Ramos (cell line): Measurements from ENCODE around the gene CCDC158.

Experiments
- in situ Hi-C: fragments of 300-500 bp; cut with MboI; formaldehyde crosslinking; loops from one replicate; pipeline ENCODE4 v1.14.3; 2022; ENCODE audit warnings: low sequenced_read_pairs; ENCODE audit not compliant: unreplicated experiment

The CCDC158 gene

GRCh38 chr4:76315267-76315918 is 105.5 kb downstream of the CCDC158 start:
- in situ Hi-C loops, result no loop called here

- in situ Hi-C loops, result no loop called here
Measured at GRCh38 chr4:76313547-76313946, 107.4 kb downstream of the CCDC158 start.

- in situ Hi-C loops, result no loop called here
Measured at GRCh38 chr4:76312457-76312856, 108.5 kb downstream of the CCDC158 start.

GRCh38 chr4:76311896-76312331 is 109.0 kb downstream of the CCDC158 start:
- in situ Hi-C loops, result no loop called here

- in situ Hi-C loops, result no loop called here
Measured at GRCh38 chr4:76310683-76311082, 110.3 kb downstream of the CCDC158 start.

GRCh38 chr4:76309939-76310550 is 110.9 kb downstream of the CCDC158 start:
- in situ Hi-C loops, result no loop called here

GRCh38 chr4:76308548-76308947 is 112.4 kb downstream of the CCDC158 start:
- in situ Hi-C loops, result no loop called here

GRCh38 chr4:76307660-76308014 is 113.3 kb downstream of the CCDC158 start:
- in situ Hi-C loops, result no loop called here

GRCh38 chr4:76306882-76307659 is 113.9 kb downstream of the CCDC158 start:
- in situ Hi-C loops, result no loop called here

GRCh38 chr4:76305971-76306881 is 114.7 kb downstream of the CCDC158 start, which contains the start of gene STBD1:
Gene STBD1 (plus strand): TSS chr4:76306733. CDS start chr4:76306770, 37 bp downstream.
- in situ Hi-C loops, result no loop called here

GRCh38 chr4:76305033-76305687 is 115.8 kb downstream of the CCDC158 start:
- in situ Hi-C loops, result no loop called here

GRCh38 chr4:76302826-76303438 is 118.0 kb downstream of the CCDC158 start:
- in situ Hi-C loops, result no loop called here

- in situ Hi-C loops, result no loop called here
Measured at GRCh38 chr4:76301775-76302162, 119.2 kb downstream of the CCDC158 start.

GRCh38 chr4:76301068-76301774 is 119.7 kb downstream of the CCDC158 start:
- in situ Hi-C loops, result no loop called here

GRCh38 chr4:76300012-76300411 is 120.9 kb downstream of the CCDC158 start:
- in situ Hi-C loops, result no loop called here

GRCh38 chr4:76298227-76298626 is 122.7 kb downstream of the CCDC158 start:
- in situ Hi-C loops, result no loop called here

- in situ Hi-C loops, result no loop called here
Measured at GRCh38 chr4:76296286-76296820, 124.6 kb downstream of the CCDC158 start.

GRCh38 chr4:76293772-76294171 is 127.2 kb downstream of the CCDC158 start:
- in situ Hi-C loops, result no loop called here
